Activated naive CD4-positive, alpha-beta T cell treated with anti-CD3 and anti-CD28 coated beads for 36 hours (primary cell): ENCODE measurements around the gene C1orf105. TPM values are rescaled to one million over a fixed set of nuclear protein-coding genes. Genes with fewer than 3 reads are reported as not detected.
A peak's percentile ranks its signal among the peaks of the same experiment; 100 is the strongest.

Experiments
- CTCF ChIA-PET: fragments of 350-600 bp; sonication (Branson Sonifier 250); formaldehyde crosslinking; loops from one replicate; lab custom pipeline; 2021; ENCODE audit warnings: antibody characterized with exemption; lab: Charles Lee
- DNase-seq: peaks from one replicate; pipeline ENCODE4 v3.0.0-alpha.2; 2020
- H3K27ac Mint-ChIP-seq: one replicate; pipeline ENCODE4 v1.8.0; 2021; ENCODE audit warnings: mild to moderate bottlenecking, mixed read lengths
- H3K27me3 Mint-ChIP-seq: one replicate; pipeline ENCODE4 v1.8.0; 2021; ENCODE audit warnings: low read depth, mixed read lengths
- H3K36me3 Mint-ChIP-seq: one replicate; pipeline ENCODE4 v1.8.0; 2021; ENCODE audit warnings: low read depth, mixed read lengths
- H3K4me1 Mint-ChIP-seq: one replicate; pipeline ENCODE4 v1.8.0; 2021; ENCODE audit warnings: low read depth, mixed read lengths
- H3K4me3 Mint-ChIP-seq: one replicate; pipeline ENCODE4 v1.8.0; 2021; ENCODE audit warnings: mild to moderate bottlenecking, moderate library complexity, mixed read lengths
- H3K9me3 Mint-ChIP-seq: one replicate; pipeline ENCODE4 v1.8.0; 2021; ENCODE audit warnings: mixed read lengths
- intact Hi-C: fragments of 100-400 bp; cut with micrococcal nuclease; formaldehyde crosslinking; loops from one replicate; pipeline ENCODE4 v1.15.1; 2023
- total RNA-seq, 2 experiments: library from RNA; stranded (reverse); gene quantifications; one replicate each; pipeline ENCODE4 v1.2.3, GENCODE V29; 2021

C1orf105 gene
- total RNA-seq, 2 experiments from 2014 or later, result not detected

DNA sequence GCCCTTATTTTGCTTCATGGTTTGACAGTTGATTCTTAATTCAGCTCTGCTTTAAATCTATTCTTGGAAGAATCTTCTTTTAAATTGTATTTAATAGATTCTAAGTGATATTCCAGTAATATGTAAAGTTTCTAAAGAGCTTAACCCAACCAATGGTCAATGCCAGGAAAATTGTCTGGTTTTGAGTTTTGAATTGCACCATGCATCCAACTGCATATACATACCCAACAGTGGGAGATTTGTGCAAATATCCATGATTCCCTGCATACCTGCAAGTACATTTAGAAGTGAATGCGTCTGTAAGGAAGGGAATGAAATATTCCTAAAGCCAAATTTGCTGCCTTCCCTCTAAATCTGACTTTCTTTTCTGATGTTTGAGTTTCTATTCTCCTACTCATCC is 35.8 kb upstream of the C1orf105 start:
- intact Hi-C loops, result no loop called here
- no peaks in the 10 kb centered on the region for H3K9me3 Mint-ChIP-seq
- DNase-seq, result no peak
- H3K27me3 Mint-ChIP-seq, result no peaks in the 10 kb centered on the region
- peaks cover 25% of the 10 kb centered on the region for H3K4me1 Mint-ChIP-seq
- no peak overlapping the region for H3K4me3 Mint-ChIP-seq
- no peak overlapping the region for H3K27ac Mint-ChIP-seq
- no peaks in the 10 kb centered on the region for H3K36me3 Mint-ChIP-seq
- CTCF ChIA-PET, result interaction anchor here (1.3 kb wide), 1 partner anchor 9 kb away, joined by 4 read pairs; no protein-coding TSS in a partner anchor

- CTCF ChIA-PET, result interaction anchor here (0.6 to 1.7 kb wide), 2 partner anchors 14 to 384 kb away, joined by 3 to 6 read pairs; no protein-coding TSS in a partner anchor
- no peak overlapping the region for H3K4me3 Mint-ChIP-seq
- H3K9me3 Mint-ChIP-seq, result no peaks in the 10 kb centered on the region
- H3K4me1 Mint-ChIP-seq, result peaks cover 20% of the 10 kb centered on the region
- no peaks in the 10 kb centered on the region for H3K27me3 Mint-ChIP-seq
- H3K27ac Mint-ChIP-seq, result no peak overlapping the region
- H3K36me3 Mint-ChIP-seq, result no peaks in the 10 kb centered on the region
- no peak for DNase-seq
- intact Hi-C loops, result no loop called here
Measured at GRCh38 chr1:172386046-172386445, 34.4 kb upstream of the C1orf105 start.

DNA sequence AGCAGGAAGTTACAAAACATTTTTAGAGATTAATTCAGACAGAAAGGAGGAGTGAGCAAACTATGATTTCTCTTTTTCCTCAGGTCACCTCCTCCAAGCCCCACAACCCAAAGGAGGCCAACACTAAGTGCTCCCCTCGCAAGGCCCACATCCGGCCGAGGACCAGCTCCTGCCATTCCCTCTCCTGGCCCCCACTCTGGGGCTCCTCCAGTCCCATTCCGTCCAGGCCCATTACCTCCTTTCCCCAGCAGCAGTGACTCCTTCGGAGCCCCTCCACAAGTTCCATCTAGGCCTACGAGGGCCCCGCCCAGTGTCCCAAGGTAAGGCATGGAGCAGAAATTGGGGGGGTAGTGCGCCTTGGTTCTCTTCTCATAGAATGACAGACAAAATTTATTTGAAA is 32.0 kb upstream of the C1orf105 start:
- H3K4me1 Mint-ChIP-seq, result peaks cover 28% of the 10 kb centered on the region
- no peak overlapping the region for H3K4me3 Mint-ChIP-seq
- no peak for DNase-seq
- CTCF ChIA-PET, result interaction anchor here (1.1 kb wide), 1 partner anchor 299 kb away, joined by 3 read pairs; no protein-coding TSS in a partner anchor
- H3K27me3 Mint-ChIP-seq, result no peaks in the 10 kb centered on the region
- H3K27ac Mint-ChIP-seq, result no peak overlapping the region
- intact Hi-C loops, result no loop called here
- no peaks in the 10 kb centered on the region for H3K9me3 Mint-ChIP-seq
- no peaks in the 10 kb centered on the region for H3K36me3 Mint-ChIP-seq

DNA sequence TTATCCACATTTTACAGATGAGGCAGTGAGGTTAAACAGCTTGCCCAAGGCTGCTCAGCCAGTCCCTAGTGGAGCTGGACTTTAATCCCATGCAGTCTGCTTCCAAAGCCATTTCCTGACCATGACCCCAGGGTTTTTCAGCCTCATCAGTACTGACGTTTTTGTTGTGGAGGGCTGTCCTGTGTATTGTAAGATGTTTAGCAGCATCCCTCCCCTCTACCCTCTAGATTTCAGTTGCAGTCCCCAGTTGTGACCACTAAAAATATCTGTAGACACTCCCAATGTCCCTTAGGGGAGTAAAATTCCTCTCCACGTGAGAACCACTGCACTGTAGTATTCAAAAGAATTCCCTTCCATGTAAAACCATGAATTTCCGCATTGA is 30.2 kb upstream of the C1orf105 start:
- CTCF ChIA-PET, result interaction anchor here (0.6 to 1.1 kb wide), 4 partner anchors 12 to 589 kb away, joined by 3 to 5 read pairs (median 3); no protein-coding TSS in a partner anchor
- H3K4me3 Mint-ChIP-seq, result no peak overlapping the region
- no peaks in the 10 kb centered on the region for H3K27me3 Mint-ChIP-seq
- intact Hi-C loops, result loop anchor here (5.0 to 10.0 kb wide), 2 partner anchors 608 to 735 kb away; partner anchors contain the start of genes METTL13 and MYOC
- DNase-seq, result no peak
- H3K4me1 Mint-ChIP-seq, result peaks cover 45% of the 10 kb centered on the region
- no peaks in the 10 kb centered on the region for H3K36me3 Mint-ChIP-seq
- H3K9me3 Mint-ChIP-seq, result no peaks in the 10 kb centered on the region
- H3K27ac Mint-ChIP-seq, result no peak overlapping the region

DNA sequence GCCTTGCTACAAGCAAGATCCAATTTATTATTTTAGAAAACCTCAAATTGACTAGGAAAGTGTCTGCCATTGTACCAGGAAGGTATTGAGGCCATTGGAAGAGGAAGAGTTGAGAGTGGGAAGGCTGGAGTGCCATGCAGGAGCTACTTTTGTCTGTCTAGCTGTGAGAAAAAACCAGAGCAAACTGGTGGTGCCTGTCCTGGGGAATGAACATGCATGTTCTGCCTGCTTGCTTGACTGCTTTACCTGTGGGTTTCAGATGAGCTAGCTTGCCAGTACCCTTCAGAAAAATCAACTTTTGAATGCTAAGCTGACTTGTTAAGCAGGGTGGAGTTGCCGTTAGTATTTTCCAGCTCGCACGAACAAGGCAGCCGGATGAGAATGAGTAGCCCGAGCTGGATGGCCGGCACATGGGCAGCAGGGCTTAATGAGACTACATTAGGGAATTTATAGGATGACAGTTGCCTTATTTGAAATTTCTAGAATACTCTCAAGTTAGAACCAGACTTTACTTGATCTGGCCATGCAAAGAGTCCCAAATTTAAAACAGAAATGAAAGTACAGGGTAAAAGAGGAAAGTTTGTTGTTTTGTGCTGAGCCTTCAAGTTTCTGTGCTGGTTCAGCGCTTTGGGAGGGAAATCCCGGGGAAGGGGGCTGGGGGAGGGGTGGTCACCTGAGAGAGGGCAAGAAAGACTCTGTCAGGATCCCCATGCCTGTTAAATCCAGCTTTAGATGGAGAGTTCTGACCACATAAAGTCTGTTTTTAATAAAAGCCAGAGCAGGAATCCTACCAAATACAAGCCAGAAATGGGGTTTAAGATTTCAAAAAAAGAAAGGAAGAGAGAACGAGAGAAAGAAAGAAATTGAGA is 29.6 kb upstream of the C1orf105 start:
- H3K27ac Mint-ChIP-seq, result peak overlapping the region; percentile 50
- H3K27me3 Mint-ChIP-seq, result no peaks in the 10 kb centered on the region
- CTCF ChIA-PET, result interaction anchor here (0.6 to 1.1 kb wide), 2 partner anchors 52 to 501 kb away, joined by 3 to 5 read pairs; no protein-coding TSS in a partner anchor
- no peaks in the 10 kb centered on the region for H3K36me3 Mint-ChIP-seq
- peaks cover 51% of the 10 kb centered on the region for H3K4me1 Mint-ChIP-seq
- H3K4me3 Mint-ChIP-seq, result no peak overlapping the region
- intact Hi-C loops, result loop anchor here (5.0 to 10.0 kb wide), 2 partner anchors 609 to 736 kb away; partner anchors contain the start of genes METTL13 and MYOC
- DNase-seq, result no peak
- no peaks in the 10 kb centered on the region for H3K9me3 Mint-ChIP-seq

DNA sequence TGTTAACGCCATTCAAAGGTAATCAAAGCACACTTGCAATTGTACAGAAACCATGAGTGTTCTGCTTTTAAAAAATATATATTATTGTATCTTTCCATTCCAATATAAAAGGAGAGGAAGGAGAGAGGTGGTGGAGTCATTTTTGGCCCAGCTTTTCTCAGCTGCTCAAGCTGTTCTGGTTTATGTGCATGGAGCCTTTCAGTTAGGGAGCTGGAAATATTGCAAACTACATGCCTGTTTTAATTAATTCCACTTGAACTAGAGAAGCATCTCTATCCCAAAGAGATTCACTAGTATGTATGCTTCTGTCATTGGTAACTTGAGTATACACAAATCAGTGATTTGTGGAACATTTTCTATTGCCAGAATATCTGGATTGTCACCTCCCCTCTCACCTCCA is 28.5 kb upstream of the C1orf105 start:
- intact Hi-C loops, result loop anchor here (5.0 to 10.0 kb wide), 2 partner anchors 610 to 737 kb away; partner anchors contain the start of genes METTL13 and MYOC
- no peak overlapping the region for H3K27ac Mint-ChIP-seq
- H3K4me3 Mint-ChIP-seq, result no peak overlapping the region
- H3K9me3 Mint-ChIP-seq, result no peaks in the 10 kb centered on the region
- no peak for DNase-seq
- CTCF ChIA-PET, result interaction anchor here (1.1 kb wide), 1 partner anchor 48 kb away, joined by 3 read pairs; no protein-coding TSS in a partner anchor
- H3K4me1 Mint-ChIP-seq, result peaks cover 58% of the 10 kb centered on the region
- no peaks in the 10 kb centered on the region for H3K27me3 Mint-ChIP-seq
- no peaks in the 10 kb centered on the region for H3K36me3 Mint-ChIP-seq

DNA sequence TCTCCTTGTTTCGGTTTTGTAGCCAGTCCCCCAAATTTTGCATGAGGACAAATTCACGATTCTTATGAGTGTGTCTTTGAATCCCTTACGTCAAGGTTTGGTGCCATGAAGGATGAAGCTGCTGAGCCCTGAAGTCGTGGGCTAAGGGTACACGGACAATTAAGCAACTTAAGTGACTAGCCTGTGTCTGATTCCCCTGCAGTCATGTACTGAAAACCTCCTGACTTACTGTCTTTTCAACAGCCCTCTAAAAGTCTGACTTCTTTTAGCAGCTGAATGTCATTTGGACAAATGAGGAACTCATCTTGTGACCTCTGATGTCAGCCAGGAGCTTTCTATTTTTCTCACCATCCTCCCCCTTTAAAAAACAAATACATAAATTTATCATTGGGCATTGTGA is 27.1 kb upstream of the C1orf105 start:
- Mint-ChIP-seq H3K36me3 (no peaks in the 10 kb centered on the region), H3K27ac (no peak overlapping the region), H3K4me3 (no peak overlapping the region), H3K9me3 (no peaks in the 10 kb centered on the region), H3K27me3 (no peaks in the 10 kb centered on the region), H3K4me1 (peaks cover 72% of the 10 kb centered on the region)
- no peak for DNase-seq
- CTCF ChIA-PET, result interaction anchor here (0.8 to 4.0 kb wide), 3 partner anchors 34 to 259 kb away, joined by 4 to 22 read pairs (median 14); no protein-coding TSS in a partner anchor
- intact Hi-C loops, result loop anchor here (5.0 to 10.0 kb wide), 2 partner anchors 611 to 739 kb away; partner anchors contain the start of genes METTL13 and MYOC

DNA sequence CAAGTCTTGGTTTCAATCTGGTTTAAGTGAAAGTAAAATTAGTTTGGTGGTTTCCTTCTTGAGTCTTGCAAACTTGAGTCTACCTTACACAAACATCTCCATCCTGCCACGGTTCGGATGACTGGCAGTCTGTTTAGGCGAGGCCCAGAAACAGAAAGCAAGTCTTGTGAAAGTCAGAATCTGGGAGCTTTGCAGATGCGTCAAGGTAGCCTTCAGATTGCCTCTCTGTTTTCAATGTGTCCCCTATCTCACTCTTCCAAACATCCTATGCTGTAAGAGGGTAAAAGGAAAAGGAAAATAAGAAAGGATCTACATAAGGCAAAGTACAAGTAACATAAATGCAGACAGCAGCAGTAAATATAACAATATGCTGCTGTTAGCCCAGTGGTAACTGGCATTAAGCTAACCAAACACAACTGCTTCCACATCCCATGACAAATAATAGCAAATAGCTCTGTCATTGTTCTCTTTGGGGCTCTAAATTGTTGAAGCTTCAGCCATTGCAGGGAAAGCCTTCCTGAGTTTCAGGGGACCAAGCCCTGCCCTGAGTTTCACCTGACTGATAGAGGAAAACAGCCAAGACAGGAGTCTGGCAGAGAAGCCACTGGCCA is 26.2 kb upstream of the C1orf105 start:
- Mint-ChIP-seq H3K4me1 (peaks cover 81% of the 10 kb centered on the region), H3K27me3 (no peaks in the 10 kb centered on the region)

GRCh38 chr1:172394811-172395210 is 25.7 kb upstream of the C1orf105 start:
- intact Hi-C loops, result loop anchor here (1.0 to 10.0 kb wide), 12 partner anchors 15 to 740 kb away; partner anchors contain the start of genes METTL13, MYOC, PIGC and VAMP4
- DNase-seq, result no peak
- CTCF ChIA-PET, result interaction anchor here (0.6 to 4.0 kb wide), 13 partner anchors 14 to 392 kb away, joined by 3 to 22 read pairs (median 4); no protein-coding TSS in a partner anchor
- Mint-ChIP-seq H3K27ac (peak overlapping the region; percentile 70), H3K27me3 (no peaks in the 10 kb centered on the region), H3K9me3 (no peaks in the 10 kb centered on the region), H3K36me3 (no peaks in the 10 kb centered on the region), H3K4me3 (peak overlapping the region; percentile 49), H3K4me1 (peaks cover 87% of the 10 kb centered on the region)

More for the DNA sequence above, 26.2 kb upstream of the C1orf105 start:
- H3K4me3 Mint-ChIP-seq, result peak overlapping the region; percentile 49
- intact Hi-C loops, result loop anchor here (1.0 to 10.0 kb wide), 10 partner anchors 14 to 739 kb away; partner anchors contain the start of genes METTL13 and MYOC
- no peaks in the 10 kb centered on the region for H3K36me3 Mint-ChIP-seq
- peak overlapping the region; percentile 70 for H3K27ac Mint-ChIP-seq
- peak; percentile 89 for DNase-seq
- CTCF ChIA-PET, result interaction anchor here (0.6 to 4.0 kb wide), 11 partner anchors 14 to 392 kb away, joined by 3 to 22 read pairs (median 5); no protein-coding TSS in a partner anchor
- no peaks in the 10 kb centered on the region for H3K9me3 Mint-ChIP-seq

DNA sequence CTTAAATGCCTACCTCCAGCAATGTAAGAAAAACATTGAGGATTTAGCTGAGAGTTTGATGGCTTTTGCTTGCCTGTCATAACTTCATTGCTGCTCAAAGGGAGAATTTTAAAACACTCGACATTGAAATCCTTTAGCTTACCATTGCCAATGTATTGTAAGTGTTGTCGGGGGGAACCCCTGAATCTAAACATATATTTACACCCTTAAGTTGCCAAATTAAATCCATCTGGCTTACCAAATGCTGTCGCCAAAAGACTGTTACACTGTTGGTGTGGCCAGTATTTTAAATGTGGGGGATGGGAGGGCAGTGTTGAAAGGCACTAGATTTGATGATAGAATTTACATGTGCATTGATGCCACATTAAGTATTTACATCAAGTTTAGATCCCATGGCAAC is 24.9 kb upstream of the C1orf105 start:
- no peak overlapping the region for H3K27ac Mint-ChIP-seq
- CTCF ChIA-PET, result interaction anchor here (0.8 to 4.0 kb wide), 6 partner anchors 33 to 305 kb away, joined by 3 to 22 read pairs (median 4); no protein-coding TSS in a partner anchor
- no peaks in the 10 kb centered on the region for H3K27me3 Mint-ChIP-seq
- H3K9me3 Mint-ChIP-seq, result no peaks in the 10 kb centered on the region
- DNase-seq, result no peak
- H3K36me3 Mint-ChIP-seq, result no peaks in the 10 kb centered on the region
- H3K4me3 Mint-ChIP-seq, result no peak overlapping the region
- intact Hi-C loops, result loop anchor here (5.0 to 10.0 kb wide), 3 partner anchors 47 to 741 kb away; partner anchors contain the start of genes MYOC, PIGC and VAMP4
- H3K4me1 Mint-ChIP-seq, result peaks cover 92% of the 10 kb centered on the region

- Mint-ChIP-seq H3K27me3 (no peaks in the 10 kb centered on the region), H3K4me3 (no peak overlapping the region), H3K9me3 (no peaks in the 10 kb centered on the region), H3K4me1 (peaks cover 87% of the 10 kb centered on the region), H3K36me3 (no peaks in the 10 kb centered on the region), H3K27ac (no peak overlapping the region)
- intact Hi-C loops, result loop anchor here (5.0 to 10.0 kb wide), 3 partner anchors 45 to 742 kb away; partner anchors contain the start of genes MYOC, PIGC and VAMP4
- no peak for DNase-seq
- CTCF ChIA-PET, result interaction anchor here (0.8 to 4.0 kb wide), 4 partner anchors 16 to 395 kb away, joined by 3 to 22 read pairs (median 6); no protein-coding TSS in a partner anchor
Measured at GRCh38 chr1:172397221-172397620, 23.3 kb upstream of the C1orf105 start.
